K562 (cell line): Measurements from ENCODE around the gene DOK7. TPM values are rescaled to one million over a fixed set of nuclear protein-coding genes. Genes with fewer than 3 reads are reported as not detected.

Experiments
- ATAC-seq: fragments of 200-7000 bp; cut with Tn5 transposase; 3 replicates; pipeline ENCODE4 v1.9.1; 2020; ENCODE audit warnings: moderate library complexity
- BruUV-seq: library from RNA; stranded (reverse); fragments of 400-500 nt; replicated peaks from 2 replicates; lab custom pipeline; 2021; lab: Mats Ljungman, UMichigan
- CTCF ChIA-PET: fragments of 300-600 bp; formaldehyde crosslinking; extraction: SDS; loops from one replicate; lab custom pipeline; 2021; ENCODE audit warnings: low intra/inter-chr PET ratio; lab: Yijun Ruan, JAX
- POLR2A ChIA-PET: fragments of 300-600, 350-650 bp; sonication (Branson Sonifier 250); formaldehyde crosslinking; extraction: SDS; loops from one replicate; lab custom pipeline; 2021; ENCODE audit warnings: antibody characterized with exemption, inconsistent platforms; lab: Yijun Ruan, JAX
- DNase-seq, 4 experiments: peaks; one replicate each; pipeline versions ENCODE4 v3.0.0 to v3.0.0-alpha.2; 2011 to 2018; ENCODE audit warnings: low spot score in 3 of 4, mixed read lengths in 3 of 4; ENCODE audit errors: extremely low read depth in 1 of 4
- FAIRE-seq: peaks from 2 replicates; lab custom pipeline; 2011; peaks lifted over from hg19 to GRCh38; lab: Jason Lieb, UNC
- H2AFZ ChIP-seq: 2 replicates; pipeline ENCODE4 v1.6.0; 2011; ENCODE audit warnings: low read depth, low read length, control low read depth, inconsistent platforms
- H3K27ac ChIP-seq: fragments of 200-600 bp; 3 replicates; pipeline ENCODE4 v1.8.0; 2011; ENCODE audit warnings: low read depth, mild to moderate bottlenecking, control low read depth, inconsistent platforms, low read length, moderate library complexity, mixed read lengths; ENCODE audit errors: extremely low read depth
- H3K27me3 ChIP-seq, 2 experiments: fragments of 300-600 bp in 1 of 2; 2 replicates in 1 of 2; 3 replicates in 1 of 2; pipeline versions ENCODE4 v1.6.0 to v1.8.0; 2011; ENCODE audit warnings: inconsistent platforms in 2 of 2, low read length in 2 of 2, mild to moderate bottlenecking in 1 of 2, mixed read lengths in 1 of 2, moderate library complexity in 1 of 2; ENCODE audit not compliant: control insufficient read depth in 2 of 2, insufficient read depth in 2 of 2
- H3K36me3 ChIP-seq: fragments of 300-600 bp; 3 replicates; pipeline ENCODE4 v1.8.0; 2011; ENCODE audit warnings: mild to moderate bottlenecking, low read length, inconsistent platforms; ENCODE audit not compliant: control insufficient read depth, insufficient read depth
- H3K4me1 ChIP-seq, 2 experiments: fragments of 200-600 bp in 1 of 2; replicated peaks in 1 of 2; 2 replicates in 1 of 2; 3 replicates in 1 of 2; pipeline versions ENCODE4 v1.5.1 to v1.8.0; 2011; ENCODE audit warnings: inconsistent platforms in 2 of 2, low read length in 2 of 2, mild to moderate bottlenecking in 1 of 2, mixed read lengths in 1 of 2, moderate library complexity in 1 of 2; ENCODE audit not compliant: control insufficient read depth in 2 of 2, insufficient read depth in 2 of 2
- H3K4me2 ChIP-seq: 2 replicates; pipeline ENCODE4 v1.6.1; 2011; ENCODE audit warnings: low read length, control low read depth, inconsistent platforms, mixed read lengths; ENCODE audit not compliant: insufficient read depth
- H3K4me3 ChIP-seq: fragments of 200-600 bp; sonication (generic), shearing (Covaris generic); 2 replicates; pipeline ENCODE4 v1.5.1; 2016; ENCODE audit warnings: control low read depth, inconsistent platforms
- H3K79me2 ChIP-seq: fragments of 200-600 bp; 3 replicates; pipeline ENCODE4 v1.8.0; 2011; ENCODE audit warnings: low read length, inconsistent platforms; ENCODE audit not compliant: control insufficient read depth, insufficient read depth
- H3K9ac ChIP-seq, 2 experiments: 2 replicates each; pipeline versions ENCODE4 v1.6.0 to v1.6.1; 2011; ENCODE audit warnings: low read depth in 2 of 2, low read length in 2 of 2, control low read depth in 1 of 2, inconsistent platforms in 1 of 2, mild to moderate bottlenecking in 1 of 2, mixed read lengths in 1 of 2; ENCODE audit not compliant: insufficient read depth in 1 of 2
- H3K9me1 ChIP-seq: one replicate; pipeline ENCODE4 v1.6.0; 2011; ENCODE audit warnings: inconsistent platforms, mild to moderate bottlenecking, low read length, moderate library complexity; ENCODE audit not compliant: control insufficient read depth, insufficient read depth
- H3K9me3 ChIP-seq: replicated peaks from 2 replicates; pipeline ENCODE4 v1.5.1; 2011; ENCODE audit warnings: low read depth, low read length, inconsistent platforms; ENCODE audit not compliant: control insufficient read depth, insufficient read depth
- H4K20me1 ChIP-seq: replicated peaks from 2 replicates; pipeline ENCODE4 v1.6.1; 2011; ENCODE audit warnings: low read length, inconsistent platforms, mixed read lengths; ENCODE audit not compliant: control insufficient read depth, insufficient read depth
- MEF2A ChIP-seq: IDR thresholded peaks from 2 replicates; pipeline ENCODE4 v1.6.1; 2011; ENCODE audit warnings: low read depth, mild to moderate bottlenecking, low read length, moderate library complexity; ENCODE audit not compliant: control insufficient read depth
- MTA2 ChIP-seq: fragments of 450-650 bp; IDR thresholded peaks from 2 replicates; pipeline ENCODE4 v1.6.1; 2016; ENCODE audit warnings: low read depth
- PHF20 ChIP-seq: fragments of 450-650 bp; IDR thresholded peaks from 2 replicates; pipeline ENCODE4 v1.6.1; 2018; ENCODE audit not compliant: partially characterized antibody
- PRMT5 ChIP-seq: sonication (generic); formaldehyde crosslinking; IDR thresholded peaks from 2 replicates; pipeline ENCODE4 v1.5.0; 2020; ENCODE audit warnings: missing genetic modification reagents
- TCF7 ChIP-seq: sonication (generic); IDR thresholded peaks from 2 replicates; pipeline ENCODE4 v1.6.1; 2016; ENCODE audit warnings: antibody characterized with exemption, borderline replicate concordance
- ZBTB33 ChIP-seq: sonication (generic); formaldehyde crosslinking; IDR thresholded peaks from 2 replicates; pipeline ENCODE4 v1.8.1; 2023; ENCODE audit warnings: mild to moderate bottlenecking, missing genetic modification reagents
- ZNF140 ChIP-seq: fragments of 250-450 bp; sonication (Bioruptor Pico); IDR thresholded peaks from 2 replicates; pipeline ENCODE4 v1.8.0; 2021; ENCODE audit warnings: moderate library complexity, mild to moderate bottlenecking, inconsistent platforms
- ZNF76 ChIP-seq: fragments of 250-450 bp; sonication (Bioruptor Pico); IDR thresholded peaks from 2 replicates; pipeline ENCODE4 v1.4.0; 2020; ENCODE audit warnings: mild to moderate bottlenecking, moderate library complexity, borderline replicate concordance
- ZNF77 ChIP-seq: fragments of 250-450 bp; sonication (Bioruptor Pico); IDR thresholded peaks from 2 replicates; pipeline ENCODE4 v1.5.0; 2020
- WGBS: fragments of 100-300 bp; shearing (Covaris generic); methylation state at CpG from one replicate; pipeline ENCODE4 v1.1.6; 2016; ENCODE audit warnings: low coverage, mixed read lengths; ENCODE audit not compliant: insufficient coverage; ENCODE audit errors: missing lambda C conversion rate; 5-methylcytosine and 5-hydroxymethylcytosine counted together
- in situ Hi-C: fragments of 300-500 bp; cut with MboI; formaldehyde crosslinking; loops from 4 replicates; pipeline ENCODE4 v1.15.0; 2018; ENCODE audit warnings: inconsistent platforms, mixed read lengths
- intact Hi-C: fragments of 100-400 bp; cut with micrococcal nuclease; formaldehyde crosslinking; loops from 2 replicates; pipeline ENCODE4 v1.14.2; 2022
- polyA plus RNA-seq, 8 experiments: library from polyadenylated mRNA; depleted of rRNA in 4 of 8; stranded (reverse) in 5 of 8; unstranded in 3 of 8; fragments of >200 nt; fragmentation: Nextera tagmentation in 2 of 8; fragmentation: Illumina TruSeq in 1 of 8; extraction: Ambion mirVana in 2 of 8; extraction: Trizol in 1 of 8; gene quantifications; 2 replicates each; pipeline versions ENCODE4 v1.2.1 to v1.2.3, GENCODE V29; 2011 to 2014; ENCODE audit warnings: inconsistent platforms in 1 of 8, missing spikeins in 1 of 8
- total RNA-seq, 7 experiments: library from RNA; depleted of rRNA in 6 of 7; stranded (reverse); fragments of >200 nt in 6 of 7; fragmentation: Illumina TruSeq in 2 of 7; extraction: Trizol in 2 of 7; gene quantifications; 2 replicates each; pipeline versions ENCODE4 v1.2.1 to v1.2.3, GENCODE V29; 2011 to 2021; ENCODE audit warnings: low replicate concordance in 1 of 7
- TF ChIP-seq, protein P1 (sequence below): sonication (generic); formaldehyde crosslinking; IDR thresholded peaks from 2 replicates; pipeline ENCODE4 v1.8.1; 2023; ENCODE audit warnings: mild to moderate bottlenecking, missing genetic modification reagents

DOK7 gene
- total and polyA plus RNA-seq, 9 of the 15 experiments (the other 6 are each of a cell fraction or from before 2014, with no cell fraction given) = not detected

DNA sequence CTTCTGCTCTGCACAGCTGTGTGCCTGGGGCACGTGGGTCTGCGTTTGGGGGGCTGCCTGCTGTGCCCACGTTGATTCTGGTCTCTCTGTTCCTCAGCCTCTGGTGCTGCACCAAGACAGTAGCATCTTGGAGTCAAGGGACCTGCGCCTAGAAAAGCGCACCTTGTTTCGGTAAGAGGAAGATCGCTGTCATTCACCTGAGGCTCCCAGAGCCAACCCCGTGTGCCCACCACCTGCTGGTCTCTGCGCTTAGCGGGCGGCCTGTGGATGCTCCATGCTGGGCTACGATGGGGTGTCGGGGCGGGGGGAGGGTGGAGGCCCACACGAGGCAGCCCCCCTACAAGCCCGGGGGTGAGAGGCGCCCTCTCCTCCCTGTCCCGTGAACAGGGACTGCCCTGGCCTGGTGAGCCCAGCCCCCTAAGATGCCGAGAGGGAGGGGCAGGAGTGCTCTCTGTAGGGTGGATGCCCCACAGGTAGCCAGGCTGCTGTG, 40.3 kb upstream of the DOK7 start:
- no peak for DNase-seq
- in situ Hi-C loops (no loop called here), intact Hi-C loops (no loop called here)
- Histone ChIP-seq H4K20me1 (0 out of 2 replicates have a peak, but pooled peaks cover 8% of the 10 kb centered on the region), H3K9ac (no peak overlapping the region), H3K27me3 (peaks cover 0 to 26% of the 10 kb centered on the region in 2 experiments; a peak in 2 of 5 replicates), H3K4me3 (no peak overlapping the region), H3K9me1 (no peaks in the 10 kb centered on the region), H3K79me2 (no peaks in the 10 kb centered on the region), H2AFZ (no peak overlapping the region), H3K27ac (no peak overlapping the region), H3K4me2 (no peak overlapping the region), H3K36me3 (no peaks in the 10 kb centered on the region), H3K4me1 (peaks cover 0 to 22% of the 10 kb centered on the region in 2 experiments; a peak in 1 of 5 replicates), H3K9me3 (no peaks in the 10 kb centered on the region)
- 0 out of 2 replicates have a peak, but pooled peaks have one; percentile 12 for TF ChIP-seq ZBTB33 (CRISPR knock-in tag)
- TF ChIP-seq TCF7 = no peak
- no TSS peak for BruUV-seq
- ChIA-PET POLR2A (no interaction called here), CTCF (no interaction called here)
- ATAC-seq = no peak
- FAIRE-seq = no peak
- 40% methylated on average over 7 of the region's 19 CpGs for WGBS

- Histone ChIP-seq H3K9me3 (no peaks in the 10 kb centered on the region), H3K4me3 (no peak overlapping the region), H2AFZ (no peak overlapping the region), H3K27ac (no peak overlapping the region), H3K4me2 (no peak overlapping the region), H3K9ac (no peak overlapping the region), H3K79me2 (no peaks in the 10 kb centered on the region), H3K4me1 (peaks cover 0 to 20% of the 10 kb centered on the region in 2 experiments; a peak in 1 of 5 replicates), H3K27me3 (peaks cover 0 to 26% of the 10 kb centered on the region in 2 experiments; a peak in 2 of 5 replicates), H3K9me1 (no peaks in the 10 kb centered on the region), H4K20me1 (0 out of 2 replicates have a peak, but pooled peaks cover 8% of the 10 kb centered on the region), H3K36me3 (no peaks in the 10 kb centered on the region)
- CTCF ChIA-PET = no interaction called here
- ATAC-seq = no peak
- POLR2A ChIA-PET = no interaction called here
- WGBS = 33% methylated on average over 16 of the region's 16 CpGs
- no peak for FAIRE-seq
- no TSS peak for BruUV-seq
- no peak for DNase-seq
- in situ Hi-C loops = no loop called here
- intact Hi-C loops = no loop called here
- TF ChIP-seq, protein P1, sequence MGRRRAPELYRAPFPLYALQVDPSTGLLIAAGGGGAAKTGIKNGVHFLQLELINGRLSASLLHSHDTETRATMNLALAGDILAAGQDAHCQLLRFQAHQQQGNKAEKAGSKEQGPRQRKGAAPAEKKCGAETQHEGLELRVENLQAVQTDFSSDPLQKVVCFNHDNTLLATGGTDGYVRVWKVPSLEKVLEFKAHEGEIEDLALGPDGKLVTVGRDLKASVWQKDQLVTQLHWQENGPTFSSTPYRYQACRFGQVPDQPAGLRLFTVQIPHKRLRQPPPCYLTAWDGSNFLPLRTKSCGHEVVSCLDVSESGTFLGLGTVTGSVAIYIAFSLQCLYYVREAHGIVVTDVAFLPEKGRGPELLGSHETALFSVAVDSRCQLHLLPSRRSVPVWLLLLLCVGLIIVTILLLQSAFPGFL (CRISPR knock-in tag) = no peak
- TF ChIP-seq MTA2 (no peak), ZNF77 (no peak), PRMT5 (no peak), ZNF140 (CRISPR knock-in tag) (no peak), ZNF76 (CRISPR knock-in tag) (no peak), PHF20 (no peak), MEF2A (no peak)
Observed at GRCh38 chr4:3423406-3423805, 39.7 kb upstream of the DOK7 start.
